ENCODE data around the gene MRPS2. TPM values are rescaled to one million over a fixed set of nuclear protein-coding genes. Genes with fewer than 3 reads are reported as not detected.
A peak's percentile ranks its signal among the peaks of the same experiment; 100 is the strongest.

The MRPS2 gene
- total and polyA plus RNA-seq, 4 donors: 10.9 to 71.8 (median 31.5) TPM

GRCh38 chr9:135521608-135522095 lies 21.2 kb downstream of the MRPS2 start (continued):
- TF ChIP-seq, protein P1, sequence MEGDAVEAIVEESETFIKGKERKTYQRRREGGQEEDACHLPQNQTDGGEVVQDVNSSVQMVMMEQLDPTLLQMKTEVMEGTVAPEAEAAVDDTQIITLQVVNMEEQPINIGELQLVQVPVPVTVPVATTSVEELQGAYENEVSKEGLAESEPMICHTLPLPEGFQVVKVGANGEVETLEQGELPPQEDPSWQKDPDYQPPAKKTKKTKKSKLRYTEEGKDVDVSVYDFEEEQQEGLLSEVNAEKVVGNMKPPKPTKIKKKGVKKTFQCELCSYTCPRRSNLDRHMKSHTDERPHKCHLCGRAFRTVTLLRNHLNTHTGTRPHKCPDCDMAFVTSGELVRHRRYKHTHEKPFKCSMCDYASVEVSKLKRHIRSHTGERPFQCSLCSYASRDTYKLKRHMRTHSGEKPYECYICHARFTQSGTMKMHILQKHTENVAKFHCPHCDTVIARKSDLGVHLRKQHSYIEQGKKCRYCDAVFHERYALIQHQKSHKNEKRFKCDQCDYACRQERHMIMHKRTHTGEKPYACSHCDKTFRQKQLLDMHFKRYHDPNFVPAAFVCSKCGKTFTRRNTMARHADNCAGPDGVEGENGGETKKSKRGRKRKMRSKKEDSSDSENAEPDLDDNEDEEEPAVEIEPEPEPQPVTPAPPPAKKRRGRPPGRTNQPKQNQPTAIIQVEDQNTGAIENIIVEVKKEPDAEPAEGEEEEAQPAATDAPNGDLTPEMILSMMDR (IDR thresholded peaks at IDR 0.05; ENCODE audit: low read depth, low read length, missing input control): no peak
- no peak for TF ChIP-seq SP1 (IDR thresholded peaks at IDR 0.05)

DNA sequence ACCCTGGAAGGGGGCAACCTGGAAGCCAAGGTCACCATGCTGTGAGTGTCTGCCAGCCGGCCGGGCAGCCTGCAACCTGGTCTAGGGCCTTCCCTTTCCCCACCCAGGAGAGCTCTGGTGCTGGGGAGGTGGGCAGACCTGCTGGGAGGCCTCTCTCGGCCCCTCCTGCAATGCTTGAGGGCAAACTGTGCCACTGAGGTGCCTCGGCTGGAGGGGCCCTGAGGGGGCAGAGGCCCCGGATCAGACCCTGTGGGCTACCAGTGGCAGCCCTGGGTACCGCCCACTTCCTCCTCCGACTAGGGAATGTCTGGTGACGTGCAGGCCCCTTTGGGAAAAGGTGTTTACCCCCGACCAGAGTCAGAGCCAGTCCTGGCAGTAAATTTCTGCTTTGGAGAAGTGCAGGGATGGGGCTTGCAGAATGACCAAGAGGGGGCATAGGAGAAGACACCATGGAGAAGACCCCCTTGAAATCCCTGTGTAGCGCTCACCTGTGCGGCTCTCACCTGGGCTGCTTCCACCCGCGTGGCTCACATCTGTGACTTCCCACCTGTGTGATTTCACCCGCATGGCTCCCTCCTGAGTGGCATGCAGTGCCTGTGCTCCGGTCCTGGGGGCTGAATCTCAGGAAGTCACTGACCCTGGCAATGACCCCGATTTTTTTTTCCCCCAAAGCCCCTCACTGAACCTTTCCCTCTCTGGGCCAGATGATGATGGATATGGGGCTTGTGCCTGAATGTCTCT lies 21.8 kb downstream of the MRPS2 start:
- H3K27me3 ChIP-seq (ENCODE audit: control insufficient read depth in 4 of 4, insufficient read depth in 4 of 4, low read length in 3 of 4): peaks cover 0 to 6% (median 0%) of the 10 kb centered on the region in 4 donors
- H3K9me3 ChIP-seq (ENCODE audit: control insufficient read depth in 4 of 4, low read length in 3 of 4): no peaks in the 10 kb centered on the region
- no peak overlapping the region for H3K9ac ChIP-seq (ENCODE audit: low read depth in 1 of 2, low read length in 2 of 2)
- H3K4me1 ChIP-seq (ENCODE audit: control insufficient read depth in 4 of 4, insufficient read depth in 4 of 4, low read length in 3 of 4): no peaks in the 10 kb centered on the region
- no peaks in the 10 kb centered on the region for H3K36me3 ChIP-seq (ENCODE audit: control insufficient read depth in 4 of 4, insufficient read depth in 3 of 4, low read depth in 1 of 4, low read length in 3 of 4)
- no peak overlapping the region for H3K27ac ChIP-seq (ENCODE audit: low read depth in 1 of 2, low read length in 2 of 2)
- 73% methylated on average over 16 of the region's 16 CpGs for WGBS
- no peak overlapping the region for H3K4me3 ChIP-seq (ENCODE audit: low read depth in 1 of 3, low read length in 3 of 3)
- peak; percentile 27 for DNase-seq (ENCODE audit: low spot score)
- TF ChIP-seq TAF1 (conservative IDR thresholded peaks at IDR 0.05): no peak
- no peak for TF ChIP-seq GABPA (IDR thresholded peaks at IDR 0.05 in 1 of 2, conservative IDR thresholded peaks at IDR 0.05 in 1 of 2)
- TF ChIP-seq NR2F2 (IDR thresholded peaks at IDR 0.05): no peak
- TF ChIP-seq, protein P2, sequence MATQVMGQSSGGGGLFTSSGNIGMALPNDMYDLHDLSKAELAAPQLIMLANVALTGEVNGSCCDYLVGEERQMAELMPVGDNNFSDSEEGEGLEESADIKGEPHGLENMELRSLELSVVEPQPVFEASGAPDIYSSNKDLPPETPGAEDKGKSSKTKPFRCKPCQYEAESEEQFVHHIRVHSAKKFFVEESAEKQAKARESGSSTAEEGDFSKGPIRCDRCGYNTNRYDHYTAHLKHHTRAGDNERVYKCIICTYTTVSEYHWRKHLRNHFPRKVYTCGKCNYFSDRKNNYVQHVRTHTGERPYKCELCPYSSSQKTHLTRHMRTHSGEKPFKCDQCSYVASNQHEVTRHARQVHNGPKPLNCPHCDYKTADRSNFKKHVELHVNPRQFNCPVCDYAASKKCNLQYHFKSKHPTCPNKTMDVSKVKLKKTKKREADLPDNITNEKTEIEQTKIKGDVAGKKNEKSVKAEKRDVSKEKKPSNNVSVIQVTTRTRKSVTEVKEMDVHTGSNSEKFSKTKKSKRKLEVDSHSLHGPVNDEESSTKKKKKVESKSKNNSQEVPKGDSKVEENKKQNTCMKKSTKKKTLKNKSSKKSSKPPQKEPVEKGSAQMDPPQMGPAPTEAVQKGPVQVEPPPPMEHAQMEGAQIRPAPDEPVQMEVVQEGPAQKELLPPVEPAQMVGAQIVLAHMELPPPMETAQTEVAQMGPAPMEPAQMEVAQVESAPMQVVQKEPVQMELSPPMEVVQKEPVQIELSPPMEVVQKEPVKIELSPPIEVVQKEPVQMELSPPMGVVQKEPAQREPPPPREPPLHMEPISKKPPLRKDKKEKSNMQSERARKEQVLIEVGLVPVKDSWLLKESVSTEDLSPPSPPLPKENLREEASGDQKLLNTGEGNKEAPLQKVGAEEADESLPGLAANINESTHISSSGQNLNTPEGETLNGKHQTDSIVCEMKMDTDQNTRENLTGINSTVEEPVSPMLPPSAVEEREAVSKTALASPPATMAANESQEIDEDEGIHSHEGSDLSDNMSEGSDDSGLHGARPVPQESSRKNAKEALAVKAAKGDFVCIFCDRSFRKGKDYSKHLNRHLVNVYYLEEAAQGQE (IDR thresholded peaks at IDR 0.05): no peak
- no peak for TF ChIP-seq RAD21 (IDR thresholded peaks at IDR 0.05)
- TF ChIP-seq YY1 (IDR thresholded peaks at IDR 0.05): no peak
- TF ChIP-seq MAX (IDR thresholded peaks at IDR 0.05): no peak
- TF ChIP-seq ZBTB33 (IDR thresholded peaks at IDR 0.05): no peak
- no peak for TF ChIP-seq HNF4A (conservative IDR thresholded peaks at IDR 0.05)
- TF ChIP-seq, protein P1 (IDR thresholded peaks at IDR 0.05; ENCODE audit: low read depth, low read length, missing input control): no peak
- no peak for TF ChIP-seq FOXA2 (IDR thresholded peaks at IDR 0.05)
- no peak for TF ChIP-seq SP1 (IDR thresholded peaks at IDR 0.05)
- TF ChIP-seq, protein P3, sequence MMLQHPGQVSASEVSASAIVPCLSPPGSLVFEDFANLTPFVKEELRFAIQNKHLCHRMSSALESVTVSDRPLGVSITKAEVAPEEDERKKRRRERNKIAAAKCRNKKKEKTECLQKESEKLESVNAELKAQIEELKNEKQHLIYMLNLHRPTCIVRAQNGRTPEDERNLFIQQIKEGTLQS (IDR thresholded peaks at IDR 0.05): no peak
- no peak for TF ChIP-seq EGR1 (IDR thresholded peaks at IDR 0.05; ENCODE audit: low read depth in 2 of 2)
- TF ChIP-seq JUND (IDR thresholded peaks at IDR 0.05): no peak
- TF ChIP-seq RXRA (IDR thresholded peaks at IDR 0.05): no peak
- TF ChIP-seq HNF4G (IDR thresholded peaks at IDR 0.05): no peak
- TF ChIP-seq FOXA1 (IDR thresholded peaks at IDR 0.05): no peak

Data from liver (tissue), 9 donors.